ENCODE measurements around the gene FIBCD1. TPM values are rescaled to one million over a fixed set of nuclear protein-coding genes. Genes with fewer than 3 reads are reported as not detected.

Gene FIBCD1
- total RNA-seq, 1 donor from 2014 or later, result not detected

DNA sequence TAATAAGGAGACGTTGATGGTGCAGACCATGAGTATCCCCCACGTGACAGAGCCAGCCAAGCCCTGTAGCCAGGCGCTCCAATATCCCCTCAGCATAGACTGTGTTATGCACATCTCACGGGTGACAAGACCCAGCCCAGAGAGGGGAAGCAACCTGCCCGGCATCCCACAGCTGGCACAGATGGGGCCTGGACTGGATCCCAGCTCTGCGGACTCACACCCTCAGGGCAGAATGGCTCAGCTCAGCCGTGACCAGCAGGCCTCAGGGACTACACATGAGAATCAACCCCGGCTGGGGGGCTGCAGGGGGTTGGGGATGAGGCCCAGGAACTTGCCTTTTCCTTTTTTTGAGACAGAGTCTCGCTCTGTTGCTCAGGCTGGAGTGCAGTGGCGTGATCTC lies 11.7 kb downstream of the FIBCD1 start:
- no peaks in the 10 kb centered on the region for H3K36me3 Mint-ChIP-seq (ENCODE audit: low read depth)
- no peaks in the 10 kb centered on the region for H3K9me3 Mint-ChIP-seq
- H3K27me3 Mint-ChIP-seq (ENCODE audit: insufficient read depth), result peaks cover 10% of the 10 kb centered on the region
- intact Hi-C loops (cut with micrococcal nuclease), result no loop called here
- no peak overlapping the region for H3K27ac Mint-ChIP-seq
- no peak for DNase-seq (ENCODE audit: low spot score)
- H3K4me3 Mint-ChIP-seq, result no peak overlapping the region
- no peaks in the 10 kb centered on the region for H3K4me1 Mint-ChIP-seq (ENCODE audit: low read depth)

DNA sequence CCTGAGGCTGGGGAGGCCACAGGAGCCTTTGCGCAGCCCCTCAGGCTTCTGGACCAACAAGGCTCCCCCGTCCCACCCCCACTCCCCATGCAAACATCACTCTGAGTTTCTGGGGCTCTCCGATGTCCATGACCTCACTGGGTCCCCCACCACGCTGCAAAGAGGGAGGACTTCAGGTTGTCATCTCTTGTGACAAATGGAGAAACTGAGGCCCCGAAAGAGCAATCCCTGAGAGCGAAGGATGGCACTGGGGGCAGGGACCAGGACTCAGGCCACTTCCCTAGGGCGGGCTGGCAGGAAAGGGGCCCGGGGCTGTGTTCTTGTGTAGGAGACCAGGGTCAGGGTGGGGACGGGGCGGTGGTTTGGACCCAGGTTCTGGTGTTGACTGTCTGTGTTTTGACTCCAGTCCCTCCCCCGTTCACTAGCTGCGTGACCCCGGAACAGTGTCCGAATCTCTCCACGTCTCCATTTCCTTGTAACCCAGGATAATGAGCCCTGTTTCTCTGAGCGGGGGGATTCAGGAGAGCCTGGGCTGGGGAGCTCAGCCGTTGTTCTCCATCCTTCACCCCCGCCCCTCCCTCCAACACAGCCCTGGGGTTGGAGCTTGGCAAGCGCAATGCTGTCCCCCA lies 13.9 kb downstream of the FIBCD1 start:
- no peak overlapping the region for H3K27ac Mint-ChIP-seq
- no peaks in the 10 kb centered on the region for H3K4me1 Mint-ChIP-seq (ENCODE audit: low read depth)
- H3K9me3 Mint-ChIP-seq, result no peaks in the 10 kb centered on the region
- DNase-seq (ENCODE audit: low spot score), result no peak
- H3K36me3 Mint-ChIP-seq (ENCODE audit: low read depth), result no peaks in the 10 kb centered on the region
- intact Hi-C loops (cut with micrococcal nuclease), result no loop called here
- H3K4me3 Mint-ChIP-seq, result no peak overlapping the region
- H3K27me3 Mint-ChIP-seq (ENCODE audit: insufficient read depth), result peaks cover 2% of the 10 kb centered on the region

DNA sequence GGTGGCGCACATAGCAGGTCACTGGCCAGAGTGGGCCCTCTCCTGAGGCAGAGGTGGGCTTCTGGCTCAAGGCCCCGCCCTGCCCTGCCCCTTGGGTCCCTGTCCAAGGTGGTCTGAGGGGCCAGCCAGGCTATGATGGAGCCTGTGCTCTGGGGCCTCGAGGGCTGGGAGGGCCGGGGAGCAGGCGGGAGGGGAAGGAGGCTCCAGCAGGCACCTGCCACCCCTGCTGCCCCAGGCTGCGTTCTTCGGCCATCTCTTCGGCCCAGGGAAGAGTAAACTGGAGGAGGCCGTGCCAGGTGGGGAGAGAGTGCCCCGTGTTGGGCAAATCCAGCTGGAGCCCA lies 14.6 kb downstream of the FIBCD1 start:
- Mint-ChIP-seq H3K4me1 (ENCODE audit: low read depth) (no peaks in the 10 kb centered on the region), H3K27me3 (ENCODE audit: insufficient read depth) (peaks cover 2% of the 10 kb centered on the region), H3K27ac (no peak overlapping the region), H3K9me3 (no peaks in the 10 kb centered on the region), H3K4me3 (no peak overlapping the region), H3K36me3 (ENCODE audit: low read depth) (no peaks in the 10 kb centered on the region)
- DNase-seq (ENCODE audit: low spot score), result no peak
- intact Hi-C loops (cut with micrococcal nuclease), result no loop called here

DNA sequence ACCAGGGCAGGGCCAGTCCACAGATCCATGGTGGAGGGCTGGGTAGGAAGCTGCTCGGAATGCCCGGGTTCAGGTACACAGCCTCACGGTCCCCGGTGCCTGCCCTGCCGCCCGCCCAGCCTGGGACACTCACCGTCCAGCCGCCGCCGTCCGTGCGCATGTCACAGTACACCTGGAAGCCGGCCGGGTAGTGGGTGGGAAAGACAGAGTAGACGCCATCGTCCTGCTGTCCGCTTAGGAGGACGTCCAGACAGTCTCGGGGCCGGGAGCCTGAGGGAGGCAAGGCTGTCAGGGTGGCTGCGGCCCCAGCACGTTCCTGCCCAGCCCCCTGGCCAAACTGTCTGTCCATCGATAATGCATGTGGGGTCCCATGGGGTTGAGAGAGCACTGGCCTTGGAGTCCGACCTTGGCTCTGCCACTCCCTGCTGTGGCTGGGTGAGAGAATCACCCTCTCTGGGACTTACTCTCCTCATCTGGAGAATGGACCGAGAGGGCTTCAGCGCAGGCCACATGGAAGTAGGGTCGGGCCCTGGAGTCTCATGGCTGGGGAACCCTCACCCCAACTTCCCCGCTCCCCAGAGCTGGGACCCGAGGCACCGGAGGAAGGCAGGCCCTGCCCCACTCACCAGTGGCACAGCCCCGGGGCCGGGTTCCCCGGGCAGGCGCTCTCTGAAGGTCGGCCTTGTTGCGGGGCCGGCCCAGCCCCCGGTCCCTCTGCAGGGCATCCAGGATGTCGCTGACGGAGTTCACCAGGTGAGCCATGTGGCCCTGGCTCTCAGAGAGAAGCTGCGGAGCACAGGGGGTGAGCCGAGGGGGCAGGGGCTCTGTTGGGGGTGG lies 15.2 kb downstream of the FIBCD1 start:
- intact Hi-C loops (cut with micrococcal nuclease), result no loop called here
- no peak overlapping the region for H3K4me3 Mint-ChIP-seq
- H3K4me1 Mint-ChIP-seq (ENCODE audit: low read depth), result no peaks in the 10 kb centered on the region

DNA sequence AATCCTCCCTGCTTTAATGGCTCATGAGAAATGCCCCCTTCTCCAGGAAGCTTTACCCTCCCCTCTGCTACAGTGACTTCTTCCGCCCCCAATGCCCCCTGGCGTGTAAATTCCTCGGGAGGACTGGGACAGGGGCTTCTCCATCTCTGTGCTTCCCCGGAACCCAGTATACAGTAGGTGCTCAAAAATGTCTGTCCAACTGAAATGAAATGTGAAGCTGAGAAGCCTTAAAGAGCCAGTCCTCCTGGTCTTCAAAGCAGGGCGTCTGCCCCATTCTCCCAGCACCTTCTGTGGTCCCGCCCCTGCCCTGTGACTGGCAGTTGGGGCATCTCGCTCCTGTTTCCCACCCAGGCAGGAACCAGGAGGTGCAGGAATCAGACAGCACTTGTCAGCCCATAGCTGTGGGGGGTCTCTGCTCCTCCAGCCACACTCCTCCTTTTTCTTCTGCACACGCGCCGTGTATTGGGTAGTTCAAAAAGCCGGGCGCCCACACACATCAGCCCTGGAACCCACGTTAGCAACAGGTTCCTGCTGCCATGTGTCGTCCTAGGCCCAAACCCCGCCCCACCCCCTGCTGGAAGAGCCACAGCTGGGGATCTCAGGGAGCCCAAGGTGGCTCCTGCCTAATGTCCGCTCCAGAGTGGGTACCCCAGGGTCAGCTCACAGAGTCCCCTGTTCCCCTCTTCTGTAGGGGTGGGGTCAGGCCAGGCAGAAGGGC lies 16.0 kb downstream of the FIBCD1 start:
- H3K4me3 Mint-ChIP-seq, result no peak overlapping the region
- no peak overlapping the region for H3K27ac Mint-ChIP-seq
- peaks cover 2% of the 10 kb centered on the region for H3K27me3 Mint-ChIP-seq (ENCODE audit: insufficient read depth)
- H3K36me3 Mint-ChIP-seq (ENCODE audit: low read depth), result no peaks in the 10 kb centered on the region
- intact Hi-C loops (cut with micrococcal nuclease), result no loop called here
- no peaks in the 10 kb centered on the region for H3K9me3 Mint-ChIP-seq
- DNase-seq (ENCODE audit: low spot score), result no peak
- H3K4me1 Mint-ChIP-seq (ENCODE audit: low read depth), result no peaks in the 10 kb centered on the region

More for the DNA sequence above, 15.2 kb downstream of the FIBCD1 start:
- Mint-ChIP-seq H3K9me3 (no peaks in the 10 kb centered on the region), H3K27ac (no peak overlapping the region), H3K36me3 (ENCODE audit: low read depth) (no peaks in the 10 kb centered on the region), H3K27me3 (ENCODE audit: insufficient read depth) (peaks cover 2% of the 10 kb centered on the region)
- DNase-seq (ENCODE audit: low spot score), result no peak

DNA sequence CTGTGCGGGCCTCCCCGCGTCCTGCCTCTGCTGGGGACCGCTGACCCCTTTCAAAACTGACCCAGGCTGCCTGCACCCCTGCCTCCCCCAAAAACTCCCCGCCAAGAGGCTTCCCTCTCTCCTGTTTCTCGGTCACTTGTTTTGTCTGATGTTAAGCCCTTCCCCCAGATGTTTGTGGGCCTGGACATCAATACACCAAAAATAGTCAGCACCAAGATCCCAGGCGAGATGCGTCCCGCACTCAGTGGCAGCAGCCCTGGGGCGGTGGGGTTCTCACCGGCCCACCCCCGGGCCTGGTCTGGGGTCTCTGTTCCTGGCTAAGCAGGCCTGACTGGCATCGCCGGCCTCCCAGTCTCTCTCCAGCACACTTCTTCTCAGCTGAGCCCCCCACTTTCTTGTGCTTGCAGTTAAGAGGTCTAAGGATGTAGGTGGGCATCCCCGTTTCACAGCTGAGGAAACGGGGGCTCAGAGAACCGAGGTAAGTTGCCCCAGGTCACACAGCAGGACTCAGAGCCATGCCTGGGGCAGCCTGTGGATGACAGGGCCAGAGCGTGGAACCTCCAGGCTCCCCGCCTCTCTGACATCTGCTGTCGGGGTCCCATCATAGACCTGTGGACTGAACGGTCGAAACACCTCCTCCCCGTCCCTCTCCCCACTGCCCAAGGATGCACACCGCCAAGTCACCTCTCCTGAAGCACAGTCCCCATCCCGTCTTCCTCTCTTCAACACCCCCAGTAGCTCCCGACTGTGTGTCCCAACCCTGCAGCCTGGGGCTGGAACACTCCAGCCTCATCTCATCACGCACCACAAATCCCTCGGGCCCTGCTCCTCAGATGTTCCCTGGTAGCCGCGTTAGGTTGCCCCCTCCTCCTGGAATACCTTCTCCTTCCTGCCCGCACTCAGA lies 16.8 kb downstream of the FIBCD1 start:
- Mint-ChIP-seq H3K9me3 (no peaks in the 10 kb centered on the region), H3K27me3 (ENCODE audit: insufficient read depth) (peaks cover 2% of the 10 kb centered on the region), H3K27ac (no peak overlapping the region), H3K36me3 (ENCODE audit: low read depth) (no peaks in the 10 kb centered on the region), H3K4me1 (ENCODE audit: low read depth) (no peaks in the 10 kb centered on the region), H3K4me3 (no peak overlapping the region)
- intact Hi-C loops (cut with micrococcal nuclease), result no loop called here
- DNase-seq (ENCODE audit: low spot score), result no peak

DNA sequence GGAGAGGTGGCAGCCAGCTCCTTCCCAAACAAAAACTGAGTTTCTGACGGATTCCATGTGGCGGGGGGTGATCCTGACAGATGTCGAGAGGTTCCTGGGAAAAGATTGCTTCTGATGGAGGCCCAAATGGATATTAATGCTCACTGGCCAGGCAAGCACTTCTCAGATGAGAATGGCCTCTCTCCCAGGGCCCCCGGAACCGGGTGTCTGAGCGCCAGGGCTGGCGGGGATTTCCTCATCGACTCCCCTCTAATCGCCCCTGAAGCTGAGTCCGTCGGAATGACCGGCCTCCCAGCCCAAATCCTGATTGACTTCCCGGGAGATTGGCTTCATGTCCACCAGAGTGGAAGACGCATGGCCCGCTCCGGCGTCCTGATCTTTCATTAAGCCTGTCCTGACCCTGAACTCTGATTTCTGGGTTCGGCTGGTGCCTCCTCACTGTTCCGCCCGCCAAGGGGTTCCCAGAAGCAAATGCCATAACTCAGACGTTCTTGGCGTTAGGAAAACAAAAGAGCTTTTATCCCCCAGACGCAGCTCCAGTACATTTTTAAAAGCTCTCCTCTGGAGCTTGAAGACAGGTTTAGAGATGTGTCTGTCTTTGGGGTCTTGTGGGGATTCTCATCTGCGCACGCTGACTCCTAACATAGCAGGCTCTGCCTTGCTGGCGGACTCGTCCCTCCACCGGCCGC lies 17.6 kb downstream of the FIBCD1 start:
- H3K4me1 Mint-ChIP-seq (ENCODE audit: low read depth), result no peaks in the 10 kb centered on the region
- peaks cover 2% of the 10 kb centered on the region for H3K27me3 Mint-ChIP-seq (ENCODE audit: insufficient read depth)
- intact Hi-C loops (cut with micrococcal nuclease), result no loop called here
- no peaks in the 10 kb centered on the region for H3K9me3 Mint-ChIP-seq
- no peak overlapping the region for H3K4me3 Mint-ChIP-seq
- no peaks in the 10 kb centered on the region for H3K36me3 Mint-ChIP-seq (ENCODE audit: low read depth)
- no peak for DNase-seq (ENCODE audit: low spot score)
- H3K27ac Mint-ChIP-seq, result no peak overlapping the region

DNA sequence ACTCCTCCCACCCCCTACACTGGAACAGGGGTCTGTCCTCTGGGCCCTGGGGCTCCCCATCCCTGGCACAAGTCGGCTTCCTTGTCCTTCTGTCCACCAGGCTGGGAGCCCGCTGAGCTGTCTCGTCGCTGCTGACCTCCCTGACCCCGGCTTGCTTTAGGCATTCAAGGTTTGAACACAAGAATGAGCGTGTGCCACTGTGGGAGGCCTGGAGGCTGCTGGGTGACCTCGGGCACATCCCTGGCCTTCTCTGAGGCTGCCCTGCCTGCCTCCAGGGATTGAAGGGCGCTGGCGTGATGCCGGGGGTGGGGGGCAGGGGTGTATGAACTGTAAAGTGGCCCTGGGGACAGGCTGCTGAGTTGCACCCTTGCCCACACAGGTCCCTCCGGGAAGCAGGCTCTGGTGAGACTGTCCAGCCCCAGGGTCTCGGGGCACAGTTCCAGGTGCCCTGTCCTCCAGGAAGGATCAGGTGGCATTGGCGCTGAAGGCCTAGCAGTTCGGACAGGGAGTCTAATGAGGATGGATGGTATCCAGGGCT lies 18.2 kb downstream of the FIBCD1 start:
- no peak overlapping the region for H3K4me3 Mint-ChIP-seq
- no peaks in the 10 kb centered on the region for H3K36me3 Mint-ChIP-seq (ENCODE audit: low read depth)
- H3K4me1 Mint-ChIP-seq (ENCODE audit: low read depth), result no peaks in the 10 kb centered on the region
- H3K9me3 Mint-ChIP-seq, result no peaks in the 10 kb centered on the region
- intact Hi-C loops (cut with micrococcal nuclease), result no loop called here
- peaks cover 1% of the 10 kb centered on the region for H3K27me3 Mint-ChIP-seq (ENCODE audit: insufficient read depth)
- H3K27ac Mint-ChIP-seq, result no peak overlapping the region
- no peak for DNase-seq (ENCODE audit: low spot score)

DNA sequence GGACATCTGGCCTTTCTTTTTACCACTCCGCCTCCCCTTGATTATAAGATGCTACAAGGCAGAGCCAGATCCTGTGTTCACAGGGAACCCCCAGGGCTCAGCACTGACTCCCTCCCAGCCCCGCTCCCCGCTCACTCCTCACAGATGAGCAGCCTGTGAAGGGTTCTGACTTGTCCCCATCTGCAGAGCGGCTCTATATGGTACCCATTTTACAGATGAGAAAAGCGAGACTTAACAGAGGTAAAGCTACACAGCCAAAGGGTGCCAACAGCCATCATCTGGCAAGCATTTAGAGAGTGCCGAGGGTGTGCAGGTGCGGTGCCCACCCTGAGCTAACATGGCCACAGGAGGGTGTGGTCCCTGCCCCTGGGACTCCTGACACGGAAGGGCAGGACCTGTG lies 18.8 kb downstream of the FIBCD1 start:
- H3K27me3 Mint-ChIP-seq (ENCODE audit: insufficient read depth), result no peaks in the 10 kb centered on the region
- no peaks in the 10 kb centered on the region for H3K4me1 Mint-ChIP-seq (ENCODE audit: low read depth)
- intact Hi-C loops (cut with micrococcal nuclease), result no loop called here
- H3K36me3 Mint-ChIP-seq (ENCODE audit: low read depth), result no peaks in the 10 kb centered on the region
- H3K4me3 Mint-ChIP-seq, result no peak overlapping the region
- no peak overlapping the region for H3K27ac Mint-ChIP-seq
- DNase-seq (ENCODE audit: low spot score), result no peak
- no peaks in the 10 kb centered on the region for H3K9me3 Mint-ChIP-seq

DNA sequence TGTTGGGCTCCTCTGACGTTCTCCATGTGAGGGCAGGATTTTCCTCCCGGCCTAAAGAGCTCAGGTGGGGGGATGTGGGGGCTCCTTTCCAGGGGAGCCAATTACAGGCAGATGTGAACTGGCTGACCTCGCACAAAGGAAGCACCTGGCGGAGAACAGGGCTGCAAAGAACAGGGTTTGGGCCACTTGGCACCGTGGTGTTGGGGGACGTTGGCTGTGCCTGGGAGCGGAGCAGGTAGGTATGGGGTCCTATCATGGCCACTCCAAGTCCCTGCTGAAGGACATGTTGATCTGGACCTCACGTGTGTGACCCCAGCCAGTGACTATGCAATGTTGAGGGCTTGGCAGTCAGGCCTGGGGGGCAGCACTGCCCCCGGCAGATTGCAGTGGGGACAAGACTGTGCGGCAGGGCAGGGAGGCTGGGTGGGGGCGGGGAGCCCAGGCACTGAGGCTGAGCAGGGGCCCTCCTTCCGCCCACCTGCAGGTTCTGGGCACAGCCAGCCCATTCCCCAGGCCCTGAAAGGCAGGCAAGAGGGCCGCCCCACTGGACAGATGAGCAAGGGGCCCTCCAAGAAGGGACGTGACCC lies 19.4 kb downstream of the FIBCD1 start:
- Mint-ChIP-seq H3K36me3 (ENCODE audit: low read depth) (no peaks in the 10 kb centered on the region), H3K27ac (no peak overlapping the region), H3K9me3 (no peaks in the 10 kb centered on the region), H3K4me1 (ENCODE audit: low read depth) (no peaks in the 10 kb centered on the region), H3K27me3 (ENCODE audit: insufficient read depth) (no peaks in the 10 kb centered on the region), H3K4me3 (no peak overlapping the region)
- no peak for DNase-seq (ENCODE audit: low spot score)
- intact Hi-C loops (cut with micrococcal nuclease), result no loop called here

DNA sequence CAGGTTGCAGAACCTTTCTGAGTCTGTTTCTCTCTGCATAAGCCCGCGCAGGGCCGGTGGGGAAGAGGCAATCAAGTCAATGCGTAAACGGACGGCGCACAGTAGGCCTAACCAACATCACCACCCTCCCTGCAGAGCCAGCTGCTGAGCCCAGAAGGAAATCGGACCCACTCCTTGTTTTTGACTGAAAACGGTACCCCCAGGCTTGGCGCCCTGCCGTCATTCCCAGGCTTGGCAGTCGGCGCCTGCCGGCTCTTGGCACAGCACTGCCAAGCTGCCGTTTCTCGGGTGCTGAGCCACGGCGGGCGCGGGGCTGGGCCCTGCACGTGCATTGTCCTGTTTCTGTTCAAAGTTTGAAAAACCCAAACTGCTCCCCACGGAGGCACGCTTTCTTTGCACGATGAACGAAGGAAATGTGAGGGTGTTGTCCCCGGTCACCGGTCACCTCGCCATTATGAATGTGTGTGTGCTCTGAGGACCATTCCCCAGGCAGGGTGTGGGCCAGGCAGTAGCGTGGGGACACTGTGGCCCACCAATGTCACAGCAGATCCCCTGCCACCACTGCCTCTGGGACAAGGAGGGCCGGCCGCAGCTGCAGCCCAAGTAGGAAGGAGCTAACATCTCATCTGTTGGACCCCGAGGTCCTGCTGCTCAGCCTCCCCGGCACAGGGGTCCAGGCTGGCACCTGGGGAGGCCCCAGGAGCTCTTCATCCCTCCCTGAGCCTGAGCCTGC lies 20.1 kb downstream of the FIBCD1 start:
- Mint-ChIP-seq H3K4me3 (no peak overlapping the region), H3K9me3 (no peaks in the 10 kb centered on the region), H3K27ac (no peak overlapping the region), H3K27me3 (ENCODE audit: insufficient read depth) (no peaks in the 10 kb centered on the region), H3K36me3 (ENCODE audit: low read depth) (no peaks in the 10 kb centered on the region), H3K4me1 (ENCODE audit: low read depth) (no peaks in the 10 kb centered on the region)
- no peak for DNase-seq (ENCODE audit: low spot score)
- intact Hi-C loops (cut with micrococcal nuclease), result no loop called here

All from activated T-helper 1 cell treated with anti-CD3 and anti-CD28 coated beads, Interleukin-12 subunit alpha, Interleukin-12 subunit beta, Interleukin-2, Interleukin-4 antibody, amounts not matched to agents 30 ng/mL and 10 ng/mL and 1 ng/mL, durations not matched to agents 14 hours and 24 hours and 36 hours (primary cell).